Activated naive CD4-positive, alpha-beta T cell treated with anti-CD3 and anti-CD28 coated beads, Interleukin-2, amount 10 ng/mL, durations not matched to agents 7 days and 5 days (primary cell): ENCODE measurements around the gene SPP2.

ENCODE experiments used
- CTCF ChIA-PET: fragments of 350-600 bp; sonication (Branson Sonifier 250); formaldehyde crosslinking; loops from one replicate; lab custom pipeline; 2021; ENCODE audit warnings: antibody characterized with exemption; lab: Charles Lee
- DNase-seq: peaks from one replicate; pipeline ENCODE4 v3.0.0-alpha.2; 2020
- H3K27ac Mint-ChIP-seq: one replicate; pipeline ENCODE4 v1.8.0; 2021; ENCODE audit warnings: mild to moderate bottlenecking, moderate library complexity, mixed read lengths
- H3K27me3 Mint-ChIP-seq: one replicate; pipeline ENCODE4 v1.8.0; 2021; ENCODE audit warnings: mild to moderate bottlenecking, mixed read lengths
- H3K36me3 Mint-ChIP-seq: one replicate; pipeline ENCODE4 v1.8.0; 2021; ENCODE audit warnings: mixed read lengths
- H3K4me1 Mint-ChIP-seq: one replicate; pipeline ENCODE4 v1.8.0; 2021; ENCODE audit warnings: mixed read lengths
- H3K4me3 Mint-ChIP-seq: one replicate; pipeline ENCODE4 v1.8.0; 2021; ENCODE audit warnings: mild to moderate bottlenecking, moderate library complexity, mixed read lengths
- H3K9me3 Mint-ChIP-seq: one replicate; pipeline ENCODE4 v1.8.0; 2021; ENCODE audit warnings: mixed read lengths

Gene SPP2

GRCh38 chr2:234050455-234051135, at the start of gene SPP2:
SPP2 (plus strand) TSS chr2:234050702; CDS start chr2:234050787, 85 bp downstream.
- no peak within 1 kb of the TSS for H3K4me3 Mint-ChIP-seq
- H3K4me1 Mint-ChIP-seq, result no peaks in the 10 kb centered on the region
- peaks cover 14% of the 10 kb centered on the region for H3K27me3 Mint-ChIP-seq
- H3K27ac Mint-ChIP-seq, result no peak within 1 kb of the TSS
- CTCF ChIA-PET, result no interaction called here
- H3K9me3 Mint-ChIP-seq, result no peaks in the 10 kb centered on the region
- DNase-seq, result no peak
- H3K36me3 Mint-ChIP-seq, result no peaks in the 10 kb centered on the region

GRCh38 chr2:234001380-234002160, 48.9 kb upstream of the SPP2 start:
- peaks cover 29% of the 10 kb centered on the region for H3K27me3 Mint-ChIP-seq

GRCh38 chr2:234002281-234002680, 48.2 kb upstream of the SPP2 start:
- peaks cover 21% of the 10 kb centered on the region for H3K4me1 Mint-ChIP-seq
- H3K36me3 Mint-ChIP-seq, result peaks cover 3% of the 10 kb centered on the region
- H3K9me3 Mint-ChIP-seq, result no peaks in the 10 kb centered on the region
- H3K27me3 Mint-ChIP-seq, result peaks cover 27% of the 10 kb centered on the region
- H3K27ac Mint-ChIP-seq, result no peak overlapping the region
- no peak overlapping the region for H3K4me3 Mint-ChIP-seq
- CTCF ChIA-PET, result interaction anchor here (0.6 kb wide), 1 partner anchor 212 kb away, joined by 3 read pairs; no protein-coding TSS in a partner anchor
- DNase-seq, result no peak

More at GRCh38 chr2:234001380-234002160, 48.9 kb upstream of the SPP2 start:
- H3K27ac Mint-ChIP-seq, result peak overlapping the region; percentile 67
- H3K36me3 Mint-ChIP-seq, result peaks cover 3% of the 10 kb centered on the region
- no peaks in the 10 kb centered on the region for H3K9me3 Mint-ChIP-seq
- H3K4me3 Mint-ChIP-seq, result no peak overlapping the region
- CTCF ChIA-PET, result interaction anchor here (0.5 to 1.0 kb wide), 2 partner anchors 500 to 522 kb away, joined by 3 to 4 read pairs; no protein-coding TSS in a partner anchor
- H3K4me1 Mint-ChIP-seq, result peaks cover 23% of the 10 kb centered on the region
- DNase-seq, result peak; percentile 27

- no peak overlapping the region for H3K27ac Mint-ChIP-seq
- H3K4me1 Mint-ChIP-seq, result peaks cover 15% of the 10 kb centered on the region
- no peak for DNase-seq
- H3K9me3 Mint-ChIP-seq, result no peaks in the 10 kb centered on the region
- H3K27me3 Mint-ChIP-seq, result peaks cover 34% of the 10 kb centered on the region
- peaks cover 3% of the 10 kb centered on the region for H3K36me3 Mint-ChIP-seq
- CTCF ChIA-PET, result no interaction called here
- H3K4me3 Mint-ChIP-seq, result no peak overlapping the region
Measured at GRCh38 chr2:234003972-234004617, 46.4 kb upstream of the SPP2 start.

- H3K4me1 Mint-ChIP-seq, result peaks cover 15% of the 10 kb centered on the region
- no peak overlapping the region for H3K27ac Mint-ChIP-seq
- H3K27me3 Mint-ChIP-seq, result peaks cover 39% of the 10 kb centered on the region
- DNase-seq, result no peak
- no peaks in the 10 kb centered on the region for H3K9me3 Mint-ChIP-seq
- H3K4me3 Mint-ChIP-seq, result no peak overlapping the region
- H3K36me3 Mint-ChIP-seq, result peaks cover 3% of the 10 kb centered on the region
- CTCF ChIA-PET, result no interaction called here
Measured at GRCh38 chr2:234005126-234005525, 45.4 kb upstream of the SPP2 start.

- no peak overlapping the region for H3K4me3 Mint-ChIP-seq
- H3K9me3 Mint-ChIP-seq, result no peaks in the 10 kb centered on the region
- no peak for DNase-seq
- CTCF ChIA-PET, result no interaction called here
- H3K36me3 Mint-ChIP-seq, result no peaks in the 10 kb centered on the region
- no peak overlapping the region for H3K27ac Mint-ChIP-seq
- peaks cover 6% of the 10 kb centered on the region for H3K4me1 Mint-ChIP-seq
- peaks cover 38% of the 10 kb centered on the region for H3K27me3 Mint-ChIP-seq
Measured at GRCh38 chr2:234006501-234006900, 44.0 kb upstream of the SPP2 start.

GRCh38 chr2:234014427-234014826, 36.1 kb upstream of the SPP2 start:
- Mint-ChIP-seq H3K27ac (no peak overlapping the region), H3K4me1 (peaks cover 2% of the 10 kb centered on the region), H3K27me3 (peaks cover 16% of the 10 kb centered on the region), H3K36me3 (peaks cover 2% of the 10 kb centered on the region), H3K4me3 (no peak overlapping the region), H3K9me3 (no peaks in the 10 kb centered on the region)
- CTCF ChIA-PET, result no interaction called here
- DNase-seq, result no peak

GRCh38 chr2:234015861-234016260, 34.6 kb upstream of the SPP2 start:
- H3K9me3 Mint-ChIP-seq, result no peaks in the 10 kb centered on the region
- peaks cover 2% of the 10 kb centered on the region for H3K36me3 Mint-ChIP-seq
- H3K27me3 Mint-ChIP-seq, result peaks cover 20% of the 10 kb centered on the region
- H3K27ac Mint-ChIP-seq, result no peak overlapping the region
- no peak overlapping the region for H3K4me3 Mint-ChIP-seq
- H3K4me1 Mint-ChIP-seq, result peaks cover 2% of the 10 kb centered on the region
- CTCF ChIA-PET, result no interaction called here
- no peak for DNase-seq

GRCh38 chr2:234019896-234020295, 30.6 kb upstream of the SPP2 start:
- Mint-ChIP-seq H3K27ac (no peak overlapping the region), H3K9me3 (peaks cover 5% of the 10 kb centered on the region), H3K4me1 (peaks cover 6% of the 10 kb centered on the region), H3K4me3 (no peak overlapping the region), H3K36me3 (no peaks in the 10 kb centered on the region), H3K27me3 (peaks cover 29% of the 10 kb centered on the region)
- CTCF ChIA-PET, result no interaction called here
- DNase-seq, result no peak

- CTCF ChIA-PET, result no interaction called here
- H3K4me1 Mint-ChIP-seq, result peaks cover 10% of the 10 kb centered on the region
- no peaks in the 10 kb centered on the region for H3K36me3 Mint-ChIP-seq
- peaks cover 5% of the 10 kb centered on the region for H3K9me3 Mint-ChIP-seq
- peaks cover 29% of the 10 kb centered on the region for H3K27me3 Mint-ChIP-seq
- H3K4me3 Mint-ChIP-seq, result no peak overlapping the region
- no peak overlapping the region for H3K27ac Mint-ChIP-seq
- no peak for DNase-seq
Measured at GRCh38 chr2:234020332-234020731, 30.2 kb upstream of the SPP2 start.

- Mint-ChIP-seq H3K4me3 (no peak overlapping the region), H3K4me1 (peaks cover 31% of the 10 kb centered on the region), H3K9me3 (peaks cover 5% of the 10 kb centered on the region), H3K27ac (no peak overlapping the region), H3K27me3 (peaks cover 26% of the 10 kb centered on the region), H3K36me3 (no peaks in the 10 kb centered on the region)
- CTCF ChIA-PET, result no interaction called here
- DNase-seq, result no peak
Measured at GRCh38 chr2:234022424-234022823, 28.1 kb upstream of the SPP2 start.

GRCh38 chr2:234024304-234024703, 26.2 kb upstream of the SPP2 start:
- CTCF ChIA-PET, result no interaction called here
- H3K27me3 Mint-ChIP-seq, result peaks cover 32% of the 10 kb centered on the region
- H3K4me1 Mint-ChIP-seq, result peaks cover 41% of the 10 kb centered on the region
- H3K36me3 Mint-ChIP-seq, result no peaks in the 10 kb centered on the region
- H3K27ac Mint-ChIP-seq, result peak overlapping the region; percentile 29
- peaks cover 5% of the 10 kb centered on the region for H3K9me3 Mint-ChIP-seq
- no peak for DNase-seq
- no peak overlapping the region for H3K4me3 Mint-ChIP-seq

GRCh38 chr2:234025466-234025865, 25.0 kb upstream of the SPP2 start:
- H3K36me3 Mint-ChIP-seq, result no peaks in the 10 kb centered on the region
- H3K4me3 Mint-ChIP-seq, result peak overlapping the region; percentile 58
- peaks cover 5% of the 10 kb centered on the region for H3K9me3 Mint-ChIP-seq
- peak; percentile 41 for DNase-seq
- H3K27me3 Mint-ChIP-seq, result peaks cover 27% of the 10 kb centered on the region
- CTCF ChIA-PET, result interaction anchor here (1.0 to 1.4 kb wide), 3 partner anchors 35 to 475 kb away, joined by 3 read pairs; no protein-coding TSS in a partner anchor
- H3K4me1 Mint-ChIP-seq, result peaks cover 41% of the 10 kb centered on the region
- peak overlapping the region; percentile 56 for H3K27ac Mint-ChIP-seq

- Mint-ChIP-seq H3K4me3 (peak overlapping the region; percentile 58), H3K4me1 (peaks cover 46% of the 10 kb centered on the region), H3K27ac (peak overlapping the region; percentile 56), H3K36me3 (no peaks in the 10 kb centered on the region), H3K9me3 (peaks cover 7% of the 10 kb centered on the region), H3K27me3 (peaks cover 28% of the 10 kb centered on the region)
- CTCF ChIA-PET, result interaction anchor here (1.0 to 1.4 kb wide), 3 partner anchors 36 to 475 kb away, joined by 3 read pairs; no protein-coding TSS in a partner anchor
- no peak for DNase-seq
Measured at GRCh38 chr2:234025891-234026401, 24.6 kb upstream of the SPP2 start.
